GM08714 (cell line): Measurements from ENCODE around the gene AGPAT2.

Source experiments
- H3K4me3 ChIP-seq: fragments of 200-500 bp; sonication (Bioruptor generic); 2 replicates; pipeline ENCODE4 v1.5.1; 2014; ENCODE audit warnings: mild to moderate bottlenecking, low read length, inconsistent platforms
- ZNF274 ChIP-seq: IDR thresholded peaks from 2 replicates; pipeline ENCODE4 v1.6.1; 2012; ENCODE audit warnings: mild to moderate bottlenecking, low read depth, low read length

AGPAT2 gene

DNA sequence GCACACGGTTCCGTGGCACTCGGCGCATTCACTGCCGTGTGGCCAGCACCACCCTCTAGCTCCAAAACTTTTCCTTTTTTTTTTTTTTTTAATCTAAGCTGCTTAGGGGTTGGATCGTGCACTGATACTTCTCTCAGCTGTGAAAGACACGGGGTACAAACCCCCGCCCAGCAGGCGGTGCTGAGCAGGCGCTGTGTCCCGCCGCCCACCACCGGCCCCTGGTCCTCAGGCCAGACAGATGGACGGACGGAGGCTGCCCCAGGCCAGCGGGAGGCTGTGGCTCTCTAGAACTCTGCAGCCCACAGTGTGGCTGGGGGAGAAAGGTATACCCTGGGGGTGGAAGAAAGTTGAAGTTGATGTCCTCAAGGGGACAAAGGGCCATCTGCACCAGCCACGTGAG, 6.2 kb downstream of the AGPAT2 start:
- H3K4me3 ChIP-seq = no peak overlapping the region
- TF ChIP-seq ZNF274 = no peak

DNA sequence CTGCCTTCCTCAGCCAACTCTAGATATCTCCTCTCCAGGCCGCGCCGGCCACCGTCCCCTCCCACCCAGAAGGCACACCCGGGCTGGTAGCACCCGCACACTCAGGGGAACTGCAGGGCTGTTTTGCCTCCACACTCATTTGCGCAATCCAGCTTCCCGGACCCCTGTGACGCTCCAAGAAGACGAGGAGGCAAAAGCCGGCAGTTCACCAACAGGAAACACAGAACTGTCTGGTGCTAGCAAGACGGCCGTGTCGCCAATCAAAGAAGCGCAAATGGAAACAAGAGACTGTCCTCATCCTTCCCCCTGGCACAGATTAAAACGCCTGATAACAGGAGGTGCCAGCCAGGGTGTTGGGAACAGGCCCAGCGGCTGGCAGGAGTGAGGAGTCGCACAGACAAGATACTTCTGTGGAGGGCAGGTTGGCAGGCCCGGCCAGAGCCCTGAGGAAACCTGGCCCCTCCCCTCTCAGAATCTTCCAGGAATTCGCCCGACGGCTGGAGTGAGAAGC, 7.8 kb downstream of the AGPAT2 start:
- no peak for TF ChIP-seq ZNF274
- no peak overlapping the region for H3K4me3 ChIP-seq

DNA sequence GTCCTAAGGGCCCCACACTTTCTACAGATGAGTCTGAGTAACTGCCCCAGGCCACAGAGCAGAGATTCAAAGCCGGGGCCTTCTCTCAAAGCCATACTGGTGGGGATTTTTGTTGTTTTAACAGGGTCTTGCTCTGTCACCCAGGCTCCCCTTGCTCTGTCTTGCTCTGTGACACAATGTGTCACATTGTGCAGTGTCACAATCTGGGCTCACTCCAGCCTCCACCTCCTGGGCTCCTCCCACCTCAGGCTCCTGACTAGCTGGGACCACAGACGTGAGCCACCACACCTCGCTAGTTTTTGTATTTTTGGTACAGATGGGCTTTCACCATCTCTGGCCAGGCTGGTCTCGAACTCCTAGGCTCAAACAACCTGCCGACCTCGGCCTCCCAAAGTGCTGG, 8.6 kb downstream of the AGPAT2 start:
- H3K4me3 ChIP-seq = no peak overlapping the region
- TF ChIP-seq ZNF274 = no peak

DNA sequence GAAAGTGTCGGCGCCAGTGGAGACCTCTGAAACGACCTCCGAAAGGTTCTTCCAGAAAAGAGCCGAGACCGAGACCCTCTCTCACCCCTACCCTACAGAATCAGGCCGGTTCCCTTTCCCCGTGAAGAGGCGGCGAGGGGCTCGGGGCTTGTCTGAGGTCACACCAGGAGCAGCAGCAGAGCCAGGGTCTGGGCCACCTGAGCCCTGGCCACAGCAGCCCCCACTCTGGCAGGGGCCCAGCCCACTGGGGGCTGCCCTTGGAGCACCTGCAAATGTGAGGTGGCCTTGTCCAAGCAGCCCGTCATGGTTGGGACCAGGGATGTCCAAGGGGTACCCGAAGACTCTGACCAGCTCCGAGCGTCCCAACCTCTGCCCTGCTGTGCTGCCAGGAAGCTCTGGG, 9.2 kb downstream of the AGPAT2 start:
- no peak for TF ChIP-seq ZNF274
- H3K4me3 ChIP-seq = no peak overlapping the region

DNA sequence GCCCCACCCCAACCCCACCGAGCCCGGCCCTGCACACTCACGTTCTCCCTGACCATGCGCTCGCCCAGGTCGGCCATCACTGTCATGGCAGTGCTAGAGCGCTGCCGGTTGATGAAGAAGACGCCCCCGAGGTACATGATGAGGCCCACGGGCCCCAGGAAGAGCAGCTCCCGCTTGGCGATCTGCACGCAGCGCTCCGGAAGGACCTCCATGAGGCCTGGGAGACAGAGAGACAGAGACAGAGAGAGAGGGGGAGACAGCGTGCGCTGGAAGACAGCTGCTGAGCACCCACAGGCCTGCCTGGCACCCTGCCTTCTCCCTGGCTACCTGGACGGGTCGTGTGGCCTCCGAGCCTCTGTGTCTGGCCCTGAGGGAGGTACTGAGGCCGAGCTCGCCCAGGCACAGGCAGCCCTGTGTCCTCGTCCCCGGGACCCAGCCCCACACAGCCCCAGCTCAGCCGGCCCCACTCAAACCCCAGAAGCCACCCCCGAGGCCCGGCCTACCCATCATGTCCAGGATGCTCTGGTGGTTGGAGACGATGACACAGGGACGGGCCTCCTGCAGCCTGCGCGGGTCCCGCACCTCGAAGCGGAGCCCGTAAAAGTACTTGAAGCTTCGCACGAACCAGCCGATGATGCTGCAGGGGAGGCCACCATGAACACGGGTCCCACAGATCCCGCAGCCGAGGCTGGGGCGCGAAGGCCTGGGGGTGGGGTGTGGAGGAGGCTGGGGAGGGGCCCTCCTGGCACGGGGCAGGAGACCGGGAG, 10.2 kb downstream of the AGPAT2 start:
- no peak overlapping the region for H3K4me3 ChIP-seq
- no peak for TF ChIP-seq ZNF274

DNA sequence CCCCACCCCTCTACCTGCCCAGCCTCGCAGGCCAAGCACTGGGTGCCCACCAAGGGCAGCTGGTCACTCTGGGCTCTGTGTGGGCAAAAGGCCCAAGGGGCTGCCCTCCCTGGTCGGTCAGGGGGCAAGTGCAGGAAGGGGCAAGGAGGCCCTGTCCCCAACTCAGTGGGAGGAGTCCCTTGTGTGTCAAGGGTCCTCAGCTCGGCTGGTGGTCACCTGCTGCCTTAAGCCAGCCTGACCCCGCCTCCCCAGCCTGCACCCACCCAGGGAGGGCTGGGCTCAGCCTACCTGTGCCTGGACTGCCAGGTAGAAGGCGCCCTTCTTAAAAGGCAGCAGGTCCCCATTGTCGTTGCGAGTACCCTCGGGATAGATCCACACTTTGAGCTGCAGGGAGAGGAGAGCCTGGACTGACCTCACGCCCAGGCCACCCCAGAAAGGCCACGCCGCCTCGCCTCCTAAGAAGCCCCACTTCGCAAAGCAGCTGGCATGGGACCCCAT, 10.9 kb downstream of the AGPAT2 start:
- H3K4me3 ChIP-seq = no peak overlapping the region
- no peak for TF ChIP-seq ZNF274

DNA sequence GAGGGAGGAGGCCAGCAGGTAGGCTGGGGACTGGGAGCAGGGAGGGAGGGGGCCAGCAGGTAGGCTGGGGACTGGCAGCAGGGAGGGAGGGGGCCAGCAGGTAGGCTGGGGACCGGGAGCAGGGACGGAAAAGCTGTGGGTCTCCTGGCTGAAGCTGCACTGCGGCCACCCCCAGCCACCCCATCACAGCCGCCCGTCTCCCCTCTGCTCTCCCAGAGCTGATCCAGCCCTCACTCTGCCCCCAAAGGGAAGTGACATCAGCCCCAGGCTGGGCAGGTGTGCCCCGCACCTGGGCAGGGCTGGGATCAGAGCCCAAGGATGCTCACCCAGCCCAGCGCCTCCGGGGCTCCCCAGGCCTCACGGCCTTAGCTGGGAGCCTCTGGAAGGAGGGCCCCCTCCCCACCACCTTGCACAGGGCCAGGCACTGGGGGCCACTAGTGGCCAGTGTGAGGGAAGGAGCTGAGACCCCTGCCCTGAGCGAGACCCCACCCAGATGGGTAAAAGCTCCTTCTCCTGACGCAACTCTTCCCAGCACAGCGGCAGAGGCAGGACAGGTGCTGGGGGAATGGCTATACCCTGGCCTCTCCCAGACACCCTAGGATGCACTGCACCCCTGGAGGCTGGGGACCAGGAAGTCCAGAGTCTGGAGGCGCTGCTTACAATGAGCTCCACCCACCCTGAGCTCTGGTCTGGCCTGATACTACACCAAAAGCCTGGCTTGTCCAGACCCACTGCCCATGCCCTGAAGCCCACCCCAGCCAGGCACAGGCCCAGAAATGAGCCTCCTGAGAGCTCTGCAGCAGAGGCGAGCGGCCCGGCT, 11.6 kb downstream of the AGPAT2 start:
- no peak for TF ChIP-seq ZNF274
- no peak overlapping the region for H3K4me3 ChIP-seq

DNA sequence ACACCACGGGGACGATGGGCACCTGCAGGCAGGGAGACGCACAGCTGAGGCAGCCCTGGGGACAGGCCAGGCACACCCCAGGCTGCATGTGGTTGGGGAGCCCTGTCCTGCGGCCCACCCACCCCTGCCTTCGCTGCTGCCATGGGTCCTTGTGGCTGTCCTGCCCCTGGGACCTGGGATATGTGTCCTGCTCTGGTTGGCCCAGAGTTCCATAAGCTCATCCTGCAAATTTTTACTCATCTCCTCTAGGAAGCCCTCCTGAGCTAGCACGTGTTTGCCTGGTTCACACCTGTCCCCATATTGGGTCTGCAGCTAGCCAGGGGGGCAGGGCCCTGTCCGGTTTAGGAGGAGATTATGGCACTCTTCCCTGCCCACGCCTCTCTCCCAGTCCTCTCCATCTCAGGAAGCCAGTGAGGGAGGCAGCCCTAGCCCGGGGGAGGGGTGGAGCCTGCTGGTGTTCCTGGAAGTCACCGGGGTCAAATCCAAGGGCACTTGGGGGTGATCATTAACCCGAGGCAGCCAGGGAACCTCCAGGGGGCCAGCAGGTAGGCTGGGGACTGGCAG, 12.4 kb downstream of the AGPAT2 start:
- TF ChIP-seq ZNF274 = no peak
- H3K4me3 ChIP-seq = no peak overlapping the region

DNA sequence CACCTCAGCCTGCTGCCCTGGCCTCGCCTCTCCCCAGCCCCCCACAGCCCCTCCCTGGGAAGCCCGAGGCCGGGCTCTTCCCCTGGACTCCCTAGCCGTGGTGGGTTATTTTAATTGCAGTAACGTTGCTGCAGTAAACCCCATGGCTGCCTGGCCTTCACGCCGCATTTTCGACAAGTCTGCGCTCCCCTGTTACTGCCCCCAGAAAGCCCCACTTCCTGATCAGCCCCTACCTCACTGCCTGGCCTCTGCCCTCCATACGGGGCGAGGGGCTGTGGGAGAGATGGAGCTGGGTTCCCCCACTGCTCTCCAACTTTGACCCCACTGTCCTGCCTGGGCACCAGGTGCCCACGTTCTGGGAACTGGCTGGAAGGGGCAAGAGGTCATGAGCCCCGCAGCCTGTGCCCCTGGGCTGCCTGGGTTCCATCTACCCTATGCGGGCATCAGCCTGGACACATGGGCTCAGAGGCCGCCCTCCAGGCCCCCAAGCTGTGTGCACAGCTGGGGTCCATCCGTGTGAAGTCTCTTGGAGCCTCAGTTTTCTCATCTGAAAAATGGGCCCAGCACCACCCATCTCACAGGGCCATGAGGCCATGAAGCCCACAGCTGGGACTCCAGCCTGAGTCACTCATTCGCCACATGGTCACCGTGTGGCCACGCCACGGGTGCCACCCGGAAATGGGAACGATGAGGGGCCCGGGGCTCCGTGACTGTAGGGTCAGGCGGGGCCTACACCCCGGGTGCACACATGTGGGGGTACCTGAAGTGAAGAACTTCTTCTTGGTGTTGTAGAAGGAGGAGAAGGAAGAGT, 13.1 kb downstream of the AGPAT2 start:
- H3K4me3 ChIP-seq = no peak overlapping the region
- TF ChIP-seq ZNF274 = no peak

DNA sequence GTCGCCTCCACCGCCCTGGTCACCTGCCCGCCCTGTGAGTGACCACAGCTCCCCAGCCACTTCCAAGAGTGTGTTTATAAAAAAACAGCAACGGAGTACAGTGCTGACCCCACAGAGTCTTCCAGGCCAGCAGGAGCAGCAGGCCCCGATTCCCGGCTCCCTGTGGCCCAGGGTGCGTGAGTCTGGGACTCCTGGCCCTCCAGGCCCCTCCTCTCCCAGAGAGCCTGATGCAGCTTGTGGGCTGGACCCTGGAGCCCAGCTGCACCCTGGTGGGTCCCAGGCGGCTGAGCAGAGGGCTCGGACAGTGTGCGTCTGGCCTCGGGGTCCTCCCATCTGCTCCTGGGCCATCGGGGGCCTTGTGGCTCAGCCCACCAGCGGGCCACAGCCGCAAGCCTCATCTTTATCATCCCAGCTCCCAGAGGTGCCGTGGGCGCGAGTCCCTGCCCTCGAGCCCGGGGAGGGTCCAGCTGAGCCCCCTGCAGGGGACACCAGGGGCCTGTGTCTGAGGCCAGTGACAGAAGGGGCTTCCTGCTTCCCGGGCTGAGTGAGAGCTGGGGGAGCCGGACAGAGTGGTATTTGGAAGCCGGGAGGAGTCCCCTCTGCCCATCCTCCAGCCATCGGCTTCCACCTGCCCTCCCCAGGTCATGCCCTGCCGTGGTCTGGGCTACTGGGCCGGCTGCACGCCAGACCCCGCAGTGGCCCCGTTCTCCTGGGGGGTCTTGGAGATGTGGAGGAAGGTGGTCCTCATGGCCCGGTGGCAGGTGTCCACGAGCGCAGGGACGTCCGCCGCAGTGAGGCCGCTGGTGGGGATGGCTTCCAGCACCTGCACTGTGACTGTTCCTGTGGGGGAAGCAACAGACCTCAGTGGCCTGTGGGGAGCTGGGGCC, 13.9 kb downstream of the AGPAT2 start:
- H3K4me3 ChIP-seq = no peak overlapping the region
- no peak for TF ChIP-seq ZNF274

DNA sequence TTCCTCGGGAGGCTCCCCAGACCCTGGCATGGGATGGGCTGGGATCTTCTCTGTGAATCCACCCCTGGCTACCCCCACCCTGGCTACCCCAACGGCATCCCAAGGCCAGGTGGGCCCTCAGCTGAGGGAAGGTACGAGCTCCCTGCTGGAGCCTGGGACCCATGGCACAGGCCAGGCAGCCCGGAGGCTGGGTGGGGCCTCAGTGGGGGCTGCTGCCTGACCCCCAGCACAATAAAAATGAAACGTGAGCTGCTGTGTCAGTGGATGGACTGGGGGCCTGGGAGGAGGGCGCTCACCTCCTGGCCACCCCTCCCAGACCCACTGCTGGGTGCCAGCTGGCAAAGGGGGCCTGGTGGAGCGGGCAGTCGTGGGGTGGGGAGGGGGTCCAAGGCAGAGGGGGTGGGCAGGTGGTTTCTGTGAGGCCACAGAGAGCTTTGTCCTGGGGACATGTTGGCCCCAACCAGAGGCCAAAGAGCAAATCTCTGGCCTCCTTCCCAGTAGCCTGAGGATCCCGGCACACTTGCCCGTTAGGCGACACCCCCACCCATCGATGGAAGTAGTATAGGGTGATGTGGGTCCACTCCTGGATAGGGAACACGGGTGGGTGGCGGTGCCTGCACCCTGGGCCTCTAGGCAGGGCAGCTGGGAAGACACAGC, 14.7 kb downstream of the AGPAT2 start:
- no peak for TF ChIP-seq ZNF274
- H3K4me3 ChIP-seq = no peak overlapping the region

DNA sequence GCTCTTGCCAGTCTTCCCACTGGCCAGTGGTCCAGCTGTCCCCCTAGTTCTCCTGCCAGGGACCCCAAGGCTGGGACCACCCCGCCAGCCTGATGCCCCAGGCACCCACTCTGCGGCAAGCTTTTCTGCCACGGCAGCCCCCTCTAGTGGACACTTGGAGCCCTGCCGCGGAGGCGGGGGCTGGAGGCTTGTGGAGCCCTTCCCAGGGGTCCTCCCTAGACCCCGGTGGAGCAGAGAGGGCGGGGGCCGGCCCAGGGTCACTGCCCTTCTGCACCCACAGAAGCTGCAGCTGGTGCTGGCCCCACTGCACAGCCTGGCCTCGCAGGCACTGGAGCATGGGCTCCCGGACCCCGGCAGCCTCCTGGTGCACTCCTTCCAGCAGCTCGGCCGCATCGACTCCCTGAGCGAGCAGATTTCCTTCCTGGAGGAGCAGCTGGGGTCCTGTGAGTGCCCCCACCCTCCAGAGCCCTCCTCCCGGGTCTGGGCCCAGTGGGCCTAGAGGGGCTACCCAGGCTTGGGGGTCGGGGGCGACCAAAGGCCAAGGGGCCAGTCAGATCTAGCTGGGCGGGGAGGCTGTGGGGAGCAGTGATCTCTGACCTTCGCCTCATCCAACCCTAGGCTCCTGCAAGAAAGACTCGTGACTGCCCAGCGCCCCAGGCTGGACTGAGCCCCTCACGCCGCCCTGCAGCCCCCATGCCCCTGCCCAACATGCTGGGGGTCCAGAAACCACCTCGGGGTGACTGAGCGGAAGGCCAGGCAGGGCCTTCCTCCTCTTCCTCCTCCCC, 15.4 kb downstream of the AGPAT2 start:
- TF ChIP-seq ZNF274 = no peak
- H3K4me3 ChIP-seq = no peak overlapping the region
